Adrenal gland (tissue), 5 donors: Measurements from ENCODE around the gene PIGU.

ENCODE experiments used
- CTCF ChIP-seq, 6 experiments: fragments of 450-650 bp in 4 of 6; fragments of 200-600 bp in 2 of 6; sonication (generic) in 1 of 6; IDR thresholded peaks; 1 replicate in 5 of 6; 2 replicates in 1 of 6; pipeline versions ENCODE4 v1.5.1 to v1.8.0; 2016 to 2021; ENCODE audit warnings: antibody characterized with exemption in 6 of 6, mild to moderate bottlenecking in 2 of 6, moderate library complexity in 1 of 6
- POLR2A ChIP-seq, 2 donors: fragments of 450-650 bp; IDR thresholded peaks; one replicate each; pipeline ENCODE4 v1.6.1; 2017; ENCODE audit warnings: antibody characterized with exemption in 2 of 2, mild to moderate bottlenecking in 2 of 2, moderate library complexity in 1 of 2
- donor health status: DM: no; HTN: no; CAD: no.

DNA sequence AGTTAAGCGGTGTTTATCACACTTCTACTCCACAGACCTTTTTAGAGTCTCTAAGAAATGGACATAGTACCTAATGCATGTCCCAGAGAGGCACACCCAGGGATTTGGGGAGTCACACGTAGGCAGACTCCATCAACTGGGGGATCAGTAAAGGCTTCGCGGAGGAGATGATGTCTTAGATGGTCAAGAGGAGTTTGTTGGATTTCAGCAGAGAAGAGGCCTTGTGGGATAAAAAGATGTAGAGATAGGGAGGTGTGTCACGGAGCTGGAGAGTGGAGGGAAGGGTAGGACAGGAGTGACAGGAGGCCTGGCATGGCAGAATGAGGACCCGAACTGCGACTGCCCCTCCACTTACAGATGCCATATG, 151.6 kb downstream of the PIGU start:
- TF ChIP-seq POLR2A (IDR thresholded peaks at IDR 0.05): no peak
- TF ChIP-seq CTCF (IDR thresholded peaks at IDR 0.05): no peak
